IPS-18a (cell line): ENCODE data around the gene PRR20B.
"Not testable (repeated sequence)": the region's sequence is repeated elsewhere in the genome, so short reads cannot be mapped to it uniquely, and the experiment has no call there.

Experiments
- H3K27ac ChIP-seq: one replicate; pipeline ENCODE4 v1.5.1; 2013; ENCODE audit warnings: low read length
- H3K27me3 ChIP-seq: one replicate; pipeline ENCODE4 v1.6.1; 2013; ENCODE audit warnings: mild to moderate bottlenecking, low read length; ENCODE audit not compliant: control insufficient read depth, insufficient read depth
- H3K36me3 ChIP-seq: one replicate; pipeline ENCODE4 v1.6.1; 2013; ENCODE audit warnings: low read depth, low read length; ENCODE audit not compliant: control insufficient read depth
- H3K4me1 ChIP-seq: one replicate; pipeline ENCODE4 v1.6.1; 2013; ENCODE audit warnings: low read depth, low read length; ENCODE audit not compliant: control insufficient read depth
- H3K4me3 ChIP-seq: one replicate; pipeline ENCODE4 v1.5.1; 2013; ENCODE audit warnings: low read length
- H3K9ac ChIP-seq: one replicate; pipeline ENCODE4 v1.6.1; 2013; ENCODE audit warnings: mild to moderate bottlenecking, low read length, moderate library complexity
- H3K9me3 ChIP-seq: one replicate; pipeline ENCODE4 v1.6.1; 2013; ENCODE audit warnings: low read depth, low read length; ENCODE audit not compliant: control insufficient read depth

The PRR20B gene

GRCh38 chr13:57147188-57147587 lies at the start of gene PRR20B:
PRR20B (plus strand) TSS chr13:57147488; CDS start chr13:57147875, 387 bp downstream.
- H3K27ac ChIP-seq, H3K9ac ChIP-seq, H3K36me3 ChIP-seq: not testable (repeated sequence)

DNA sequence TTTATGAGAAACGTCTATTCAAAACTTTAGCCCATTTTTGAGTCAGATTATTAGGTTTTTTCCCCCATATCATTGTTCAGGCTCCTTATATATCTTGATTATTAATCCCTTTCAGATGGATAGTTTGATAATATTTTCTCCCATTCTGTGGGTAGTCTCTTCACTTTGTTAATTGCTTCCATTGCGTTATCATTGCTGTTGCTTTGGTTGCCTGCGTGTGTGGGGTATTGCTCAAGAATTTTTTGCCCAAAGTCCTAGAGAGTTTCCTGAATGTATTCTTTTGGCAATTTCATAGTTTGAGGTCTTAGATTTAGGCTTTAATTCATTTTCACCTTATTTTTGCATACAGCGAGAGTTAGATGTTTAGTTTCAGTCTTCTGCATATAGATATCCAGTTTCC lies 32.3 kb upstream of the PRR20B start:
- Histone ChIP-seq H3K27me3 (no peaks in the 10 kb centered on the region), H3K9ac (no peak overlapping the region), H3K4me3 (no peak overlapping the region), H3K27ac (no peak overlapping the region), H3K36me3 (no peaks in the 10 kb centered on the region), H3K4me1 (no peaks in the 10 kb centered on the region), H3K9me3 (no peaks in the 10 kb centered on the region)

More at GRCh38 chr13:57147188-57147587, at the start of gene PRR20B:
- H3K27me3 ChIP-seq, H3K9me3 ChIP-seq, H3K4me1 ChIP-seq, H3K4me3 ChIP-seq: not testable (repeated sequence)

DNA sequence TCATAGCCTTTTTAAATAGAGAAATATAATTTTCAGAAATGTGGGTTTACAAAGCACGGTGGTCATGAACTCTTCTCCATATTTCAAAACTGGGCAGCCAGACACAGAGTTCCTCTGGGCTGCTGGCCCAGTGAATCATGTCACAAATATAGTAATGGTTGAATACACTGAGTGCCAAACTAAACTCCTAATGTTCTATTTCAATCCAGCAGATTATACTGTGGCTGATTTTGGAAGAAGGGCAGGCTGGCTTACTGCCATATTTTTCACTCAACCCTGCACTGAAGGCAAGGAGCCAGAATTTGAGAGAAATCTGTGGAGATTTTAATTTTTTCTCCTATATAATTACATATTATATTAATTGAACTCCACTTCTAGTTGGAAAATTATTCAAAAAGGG lies 23.6 kb upstream of the PRR20B start:
- Histone ChIP-seq H3K27me3 (no peaks in the 10 kb centered on the region), H3K36me3 (no peaks in the 10 kb centered on the region), H3K27ac (no peak overlapping the region), H3K4me3 (no peak overlapping the region), H3K9me3 (no peaks in the 10 kb centered on the region), H3K4me1 (no peaks in the 10 kb centered on the region), H3K9ac (no peak overlapping the region)

DNA sequence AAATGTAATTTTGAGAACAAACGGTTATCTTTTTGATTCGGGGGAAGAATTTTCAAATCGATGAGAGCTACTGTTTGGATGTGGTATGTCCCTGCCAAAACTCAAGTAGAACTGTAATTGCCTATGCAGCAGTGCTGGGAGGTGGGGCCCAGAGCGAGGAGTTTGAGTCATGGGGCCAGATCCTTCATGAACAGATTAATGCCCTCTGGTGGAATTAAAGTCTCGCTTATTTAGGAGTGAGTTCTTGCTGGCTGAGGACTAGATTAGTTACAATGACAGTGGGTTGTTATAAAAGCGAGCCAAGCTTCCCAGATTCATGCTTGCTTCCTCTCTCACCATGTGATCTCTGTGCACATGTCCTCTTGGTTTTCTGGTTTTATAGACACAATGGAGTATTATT lies 18.4 kb upstream of the PRR20B start:
- no peaks in the 10 kb centered on the region for H3K4me1 ChIP-seq
- H3K9me3 ChIP-seq = no peaks in the 10 kb centered on the region
- H3K4me3 ChIP-seq = no peak overlapping the region
- H3K9ac ChIP-seq = no peak overlapping the region
- H3K27me3 ChIP-seq = no peaks in the 10 kb centered on the region
- no peak overlapping the region for H3K27ac ChIP-seq
- no peaks in the 10 kb centered on the region for H3K36me3 ChIP-seq

- Histone ChIP-seq H3K4me1 (no peaks in the 10 kb centered on the region), H3K4me3 (no peak overlapping the region), H3K9ac (no peak overlapping the region), H3K9me3 (no peaks in the 10 kb centered on the region), H3K27ac (no peak overlapping the region), H3K36me3 (no peaks in the 10 kb centered on the region), H3K27me3 (no peaks in the 10 kb centered on the region)
Observed at GRCh38 chr13:57136093-57136492, 11.2 kb upstream of the PRR20B start.

DNA sequence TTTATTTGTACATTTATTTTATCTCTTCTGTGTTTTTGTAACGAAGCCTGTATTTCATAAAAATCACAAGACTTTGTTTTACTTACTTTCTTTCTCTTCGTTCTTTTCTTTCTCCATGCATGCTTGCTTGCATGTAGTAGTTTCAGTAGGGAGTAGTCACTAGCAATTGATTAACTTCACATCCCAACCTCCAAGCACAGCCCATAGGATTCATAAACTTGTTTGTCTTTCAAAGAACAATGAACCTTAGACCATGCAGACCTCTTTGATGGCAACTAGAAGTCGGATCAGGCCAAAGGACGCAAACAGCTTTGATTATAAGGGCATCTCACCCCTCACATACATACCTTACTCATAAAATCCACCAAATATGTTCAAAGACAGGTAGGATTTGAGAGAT lies 9.7 kb upstream of the PRR20B start:
- Histone ChIP-seq H3K9ac (no peak overlapping the region), H3K27me3 (no peaks in the 10 kb centered on the region), H3K27ac (no peak overlapping the region), H3K4me3 (no peak overlapping the region), H3K9me3 (no peaks in the 10 kb centered on the region), H3K4me1 (no peaks in the 10 kb centered on the region), H3K36me3 (no peaks in the 10 kb centered on the region)

GRCh38 chr13:57138988-57139387 lies 8.3 kb upstream of the PRR20B start:
- H3K4me3 ChIP-seq = no peak overlapping the region
- no peaks in the 10 kb centered on the region for H3K36me3 ChIP-seq
- H3K27ac ChIP-seq = no peak overlapping the region
- no peaks in the 10 kb centered on the region for H3K9me3 ChIP-seq
- H3K4me1 ChIP-seq = no peaks in the 10 kb centered on the region
- H3K9ac ChIP-seq = no peak overlapping the region
- H3K27me3 ChIP-seq = no peaks in the 10 kb centered on the region

DNA sequence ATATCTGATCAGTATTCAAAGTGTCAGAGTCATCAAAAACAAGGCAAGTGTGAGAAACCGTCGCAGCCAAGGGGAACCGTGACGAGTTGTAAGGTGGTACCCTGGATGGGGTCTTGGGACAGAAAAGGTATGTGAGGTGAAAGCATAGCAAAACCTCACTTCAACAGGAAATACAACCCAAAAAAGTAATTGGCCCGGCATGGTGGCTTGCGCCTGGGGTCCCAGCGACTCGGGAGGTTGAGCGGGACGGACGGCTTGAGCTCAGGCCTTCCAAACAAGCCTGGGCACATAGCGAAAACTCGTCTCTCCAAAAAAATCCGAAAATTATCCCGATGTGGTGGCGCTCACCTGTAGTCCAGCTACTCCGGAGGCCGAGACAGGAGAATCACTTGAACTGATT lies 7.5 kb upstream of the PRR20B start:
- not testable (repeated sequence) for H3K4me3 ChIP-seq, H3K27ac ChIP-seq, H3K27me3 ChIP-seq, H3K9me3 ChIP-seq, H3K9ac ChIP-seq, H3K4me1 ChIP-seq, H3K36me3 ChIP-seq

DNA sequence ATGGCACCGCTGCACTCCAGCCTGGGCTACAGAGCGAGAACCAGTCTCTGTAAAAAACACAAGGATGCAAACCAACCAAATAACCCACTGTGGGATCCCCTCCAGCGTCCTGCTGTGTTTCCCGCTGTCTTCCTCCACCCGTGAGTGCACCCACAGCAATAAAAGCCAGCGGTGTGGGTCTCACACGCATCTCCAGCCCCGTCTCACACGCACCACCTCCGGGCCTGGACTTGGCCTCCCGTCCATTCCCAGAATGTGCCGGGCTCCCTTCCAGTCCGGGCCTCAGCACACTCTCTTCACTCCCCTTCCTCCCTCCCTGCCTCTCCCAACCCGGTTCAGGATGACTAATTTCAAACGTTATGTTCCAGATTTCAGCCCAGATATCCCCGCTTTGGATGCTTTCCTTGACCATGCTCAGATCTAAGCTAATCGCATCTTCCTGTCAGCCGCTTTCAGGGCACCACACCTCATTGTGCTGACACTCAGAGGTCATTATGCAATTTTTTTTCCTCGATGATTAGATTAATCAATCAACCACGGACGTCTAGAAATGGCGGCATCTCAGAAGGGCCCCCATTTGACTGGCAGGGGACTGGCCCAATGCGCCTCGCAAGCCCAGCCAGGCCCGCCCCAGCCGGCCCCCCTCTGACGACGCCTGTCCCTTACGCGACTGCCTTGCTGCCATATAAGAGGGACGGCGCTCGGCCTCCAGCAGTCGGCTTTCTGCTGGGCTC lies 6.9 kb upstream of the PRR20B start, which contains the start of gene PRR20A:
Gene PRR20A, plus strand, starts transcription at position 684 of the 734 bp plus-strand sequence. CDS start 387 bp downstream, outside the sequence.
- H3K36me3 ChIP-seq, H3K27me3 ChIP-seq, H3K27ac ChIP-seq, H3K9me3 ChIP-seq, H3K9ac ChIP-seq, H3K4me1 ChIP-seq, H3K4me3 ChIP-seq: not testable (repeated sequence)

DNA sequence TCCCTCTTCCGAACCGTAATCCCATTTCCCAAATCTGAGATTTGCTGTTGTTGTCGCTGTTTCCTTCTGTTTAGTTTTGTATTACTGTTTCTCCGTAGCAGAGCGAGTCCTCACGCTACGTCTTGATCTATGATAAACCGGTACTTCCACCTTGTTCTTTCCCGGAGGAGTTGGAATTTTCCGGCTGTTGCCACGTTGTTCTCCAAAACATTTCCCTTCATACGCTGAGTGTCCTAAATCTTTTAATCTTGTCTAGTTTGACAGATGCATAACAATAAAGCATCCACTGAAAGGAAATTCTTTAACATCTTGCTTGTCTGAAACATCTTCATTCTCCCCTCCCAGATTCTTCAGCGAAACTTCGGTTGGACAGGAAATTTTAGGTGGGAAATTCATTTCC lies 818 bp downstream of the PRR20B start:
- not testable (repeated sequence) for H3K27me3 ChIP-seq, H3K9ac ChIP-seq, H3K9me3 ChIP-seq, H3K27ac ChIP-seq, H3K4me1 ChIP-seq, H3K4me3 ChIP-seq, H3K36me3 ChIP-seq

- not testable (repeated sequence) for H3K27ac ChIP-seq, H3K9me3 ChIP-seq, H3K4me1 ChIP-seq, H3K4me3 ChIP-seq, H3K36me3 ChIP-seq, H3K9ac ChIP-seq, H3K27me3 ChIP-seq
Observed at GRCh38 chr13:57153761-57154160, 6.5 kb downstream of the PRR20B start, which contains the start of gene PRR20C. PRR20C (plus strand) TSS chr13:57154061; CDS start chr13:57154448, 387 bp downstream.

- not testable (repeated sequence) for H3K27ac ChIP-seq, H3K4me3 ChIP-seq, H3K4me1 ChIP-seq, H3K9me3 ChIP-seq, H3K36me3 ChIP-seq, H3K9ac ChIP-seq, H3K27me3 ChIP-seq
Observed at GRCh38 chr13:57160332-57160731, 13.0 kb downstream of the PRR20B start, which contains the start of gene PRR20D. PRR20D (plus strand) TSS chr13:57160632; CDS start chr13:57161019, 387 bp downstream.
